HUDEP-2 (cell line): Measurements from ENCODE around the gene KIAA2012.
"Not testable (repeated sequence)": the region's sequence is repeated elsewhere in the genome, so short reads cannot be mapped to it uniquely, and the experiment has no call there.

Experiments
- DNase-seq, 76 experiments: peaks; one replicate each; lab custom pipeline; 2025; ENCODE audit not compliant: unreplicated experiment in 76 of 76; lab: John Stamatoyannopoulos, UW

The KIAA2012 gene

GRCh38 chr2:202113571-202114142, 40.6 kb downstream of the KIAA2012 start:
- no peak for DNase-seq

- DNase-seq, result no peak
Measured at GRCh38 chr2:202114291-202114690, 41.2 kb downstream of the KIAA2012 start.

DNA sequence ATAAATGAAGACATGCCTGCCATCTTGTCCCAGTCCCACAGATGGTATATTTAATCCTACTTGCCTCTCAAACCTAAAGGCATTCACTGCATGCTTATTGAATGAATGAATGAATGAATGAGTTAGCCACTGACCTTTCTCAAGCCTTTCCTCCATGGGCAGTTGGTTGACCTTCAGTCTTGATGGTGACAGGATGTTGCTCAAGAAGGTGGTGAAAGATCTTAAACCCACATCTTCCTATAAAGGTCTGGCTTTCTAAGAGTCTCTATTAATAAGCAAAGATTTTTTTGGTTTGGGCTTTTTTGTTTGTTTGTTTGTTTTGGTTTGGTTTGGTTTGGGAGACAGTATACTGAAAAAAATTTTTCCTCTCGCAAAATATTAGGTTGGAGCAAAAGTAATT, 41.7 kb downstream of the KIAA2012 start:
- DNase-seq, result no peak

DNA sequence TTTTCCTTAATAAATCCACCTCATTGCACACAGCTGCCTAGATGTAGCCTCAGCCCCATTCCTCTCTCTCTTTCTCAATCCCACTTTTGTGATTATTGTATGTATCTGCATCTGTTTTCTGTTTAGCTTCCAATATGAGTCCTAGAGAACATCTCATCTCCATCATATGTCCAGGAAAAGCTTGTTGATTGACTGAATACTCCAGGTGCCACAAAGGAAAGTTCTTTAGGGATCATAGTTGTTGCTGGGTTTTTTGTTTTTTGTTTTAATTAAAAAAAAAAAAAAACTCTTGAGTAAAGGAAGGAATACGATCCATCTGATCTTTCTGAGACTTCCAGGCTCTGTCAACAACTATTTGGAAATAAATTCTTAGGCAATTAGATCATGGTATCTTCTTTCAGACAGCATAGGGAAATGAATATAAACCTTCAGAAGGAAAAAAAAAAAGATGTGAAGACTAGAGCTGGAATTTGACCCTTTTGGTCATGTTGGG, 42.5 kb downstream of the KIAA2012 start:
- no peak for DNase-seq

GRCh38 chr2:202116691-202117090, 43.6 kb downstream of the KIAA2012 start:
- no peak for DNase-seq

DNA sequence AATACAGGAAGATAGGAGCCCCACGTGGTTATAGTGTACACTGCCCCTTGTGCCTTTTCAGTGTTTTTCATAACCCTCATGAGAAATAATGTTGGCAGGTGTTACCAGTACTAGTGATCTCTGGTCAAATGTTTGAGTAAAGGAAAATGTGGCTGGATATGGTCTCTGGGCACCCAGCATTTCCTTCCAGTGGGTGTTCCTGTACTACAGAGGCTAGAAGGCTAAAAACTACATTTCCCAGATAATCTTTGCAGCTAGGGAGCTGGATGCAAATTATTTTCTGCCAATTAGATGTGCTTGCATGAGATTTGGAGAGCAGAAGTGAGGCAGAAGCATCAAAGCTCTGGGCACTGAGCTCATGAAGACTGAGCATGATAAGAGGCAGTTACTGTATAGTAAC, 45.1 kb downstream of the KIAA2012 start:
- DNase-seq, result no peak

DNA sequence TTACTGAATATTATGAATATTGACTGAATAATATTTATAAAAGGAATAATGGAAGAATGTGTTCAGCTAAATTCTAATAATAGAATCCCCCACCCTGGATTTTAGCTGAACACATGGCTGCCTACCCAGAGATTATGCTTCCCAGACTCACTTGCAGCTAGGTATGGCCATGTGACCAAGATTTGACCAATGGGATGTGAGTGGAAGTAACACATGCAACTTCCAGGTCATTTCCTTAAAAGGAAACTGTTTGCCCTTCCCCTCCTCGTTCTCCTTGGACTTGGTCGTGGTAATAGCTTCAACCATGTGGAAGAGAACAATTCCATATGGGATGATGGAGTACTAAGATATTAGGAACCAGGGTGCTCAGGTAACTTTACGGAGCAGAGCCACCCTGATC, 47.8 kb downstream of the KIAA2012 start:
- no peak for DNase-seq

DNA sequence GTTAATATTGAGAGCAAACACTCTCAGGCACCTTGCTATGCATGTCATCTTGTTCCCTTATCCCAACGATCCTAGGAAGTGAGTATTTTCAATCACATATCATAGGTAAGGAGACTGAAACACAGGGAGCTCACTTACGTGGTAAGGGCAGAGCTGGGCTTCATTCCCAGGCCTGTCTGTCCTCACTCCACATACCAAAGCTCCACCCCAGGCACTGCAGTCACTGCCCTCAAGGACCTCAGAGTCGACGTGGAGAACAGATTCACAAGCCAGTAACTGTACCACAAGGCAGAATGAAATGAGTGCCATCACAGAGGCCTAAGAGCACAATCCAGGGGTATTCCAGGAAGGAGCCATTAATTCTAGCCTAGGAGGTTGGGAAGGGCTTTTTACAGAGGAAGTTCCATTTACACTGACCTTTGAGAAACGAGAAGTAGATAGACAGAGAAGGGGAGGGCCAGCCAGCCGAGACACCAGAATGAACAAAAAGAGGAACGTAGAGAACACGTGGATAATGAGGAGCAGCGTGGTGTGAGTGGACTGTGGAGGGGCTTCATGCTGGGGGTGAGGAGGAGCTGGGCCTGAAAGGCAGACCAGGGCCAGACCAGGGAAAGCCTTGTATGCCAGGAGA, 48.6 kb downstream of the KIAA2012 start:
- DNase-seq, result no peak

DNA sequence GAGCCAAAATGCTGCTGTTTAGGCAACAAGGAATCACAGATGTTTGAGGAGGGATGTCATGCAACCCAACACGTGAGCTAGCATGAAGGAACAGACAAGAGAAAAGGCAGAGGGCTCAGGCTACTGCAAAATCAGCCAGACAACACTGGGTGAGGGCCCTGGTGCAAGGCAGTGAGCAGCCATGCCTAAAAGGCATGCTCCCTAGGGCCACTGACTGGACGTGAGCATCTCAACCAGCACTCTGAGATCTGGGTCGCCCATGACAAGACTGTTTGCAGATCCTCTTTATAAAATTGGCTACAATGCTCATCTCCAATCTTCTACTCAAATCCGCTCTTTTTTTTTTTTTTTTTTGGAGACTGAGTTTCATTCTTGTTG, 49.1 kb downstream of the KIAA2012 start:
- DNase-seq, result no peak

DNA sequence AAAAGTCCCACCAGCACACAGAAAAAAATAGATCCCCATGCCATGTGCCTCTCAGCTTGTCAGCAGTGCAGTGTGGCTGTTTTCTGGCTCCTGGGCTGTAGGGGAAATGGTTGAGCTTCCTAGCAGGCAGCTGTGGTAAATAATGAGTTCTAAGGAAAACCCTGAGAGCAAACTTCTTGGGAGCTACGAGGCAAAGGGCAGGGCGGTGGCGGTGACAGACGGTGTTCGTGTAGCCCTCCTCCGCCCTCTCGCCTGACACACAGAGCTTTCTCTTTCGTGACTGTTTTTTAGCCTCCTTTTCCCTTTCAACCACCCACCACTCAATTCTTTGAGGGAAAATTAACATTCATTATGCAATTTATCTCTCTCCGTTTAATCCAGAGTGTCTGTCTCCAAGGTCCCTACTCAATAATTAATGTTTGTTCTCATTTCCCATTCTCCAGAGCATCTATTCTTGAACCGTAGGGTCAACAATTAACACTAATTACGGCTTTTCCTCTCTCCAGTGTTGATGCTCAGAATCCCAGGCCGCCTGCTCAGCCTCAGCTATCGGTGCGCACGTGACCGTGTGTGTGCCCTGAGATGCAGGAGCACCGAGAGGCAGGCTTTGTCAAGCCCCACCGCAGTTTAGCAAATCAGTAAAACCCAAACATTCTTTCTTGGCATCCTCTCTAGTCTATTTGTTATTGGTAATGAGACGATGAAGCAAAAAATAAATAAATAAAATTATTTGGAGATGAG, 50.1 kb downstream of the KIAA2012 start:
- no peak for DNase-seq

GRCh38 chr2:202124286-202124685, 51.2 kb downstream of the KIAA2012 start:
- DNase-seq, result no peak

GRCh38 chr2:202127687-202128331, 54.8 kb downstream of the KIAA2012 start:
- no peak for DNase-seq

DNA sequence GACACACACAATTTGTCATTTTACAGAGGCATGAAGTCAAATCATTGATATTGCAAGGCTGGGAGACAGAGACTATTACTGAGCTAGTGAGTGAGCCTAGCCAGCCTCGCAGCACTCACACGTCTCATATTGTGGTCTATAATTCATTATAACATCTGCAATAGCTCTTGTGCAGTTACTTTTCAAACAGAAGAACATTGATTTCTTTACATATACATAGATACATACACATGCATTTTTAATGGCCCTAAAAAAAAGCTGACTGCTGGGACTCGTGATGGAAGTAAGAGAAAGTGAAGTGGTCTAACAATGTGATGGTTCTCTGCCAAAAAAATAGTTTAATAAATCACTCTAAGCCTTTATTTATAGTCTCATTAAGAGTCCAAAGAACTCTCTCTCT, 56.8 kb downstream of the KIAA2012 start:
- DNase-seq, result no peak

GRCh38 chr2:202133200-202133908, 60.3 kb downstream of the KIAA2012 start:
- no peak for DNase-seq

DNA sequence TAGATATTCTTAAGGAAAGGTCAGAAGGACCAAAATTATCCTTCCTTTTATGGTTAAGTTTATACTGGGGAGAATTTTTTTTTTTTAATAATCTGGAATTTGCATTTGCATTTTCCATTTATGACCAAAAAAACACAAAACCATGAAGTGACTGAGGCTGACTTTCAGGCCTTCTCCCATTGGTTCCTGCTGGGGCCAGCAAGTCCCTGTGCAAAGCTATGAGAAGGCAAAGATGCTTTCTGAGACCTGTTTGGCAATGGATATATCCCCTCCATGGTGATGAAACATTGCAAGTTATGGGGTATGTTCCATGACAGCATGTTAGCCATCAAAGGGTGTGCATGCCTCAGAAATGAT, 60.8 kb downstream of the KIAA2012 start:
- no peak for DNase-seq

DNA sequence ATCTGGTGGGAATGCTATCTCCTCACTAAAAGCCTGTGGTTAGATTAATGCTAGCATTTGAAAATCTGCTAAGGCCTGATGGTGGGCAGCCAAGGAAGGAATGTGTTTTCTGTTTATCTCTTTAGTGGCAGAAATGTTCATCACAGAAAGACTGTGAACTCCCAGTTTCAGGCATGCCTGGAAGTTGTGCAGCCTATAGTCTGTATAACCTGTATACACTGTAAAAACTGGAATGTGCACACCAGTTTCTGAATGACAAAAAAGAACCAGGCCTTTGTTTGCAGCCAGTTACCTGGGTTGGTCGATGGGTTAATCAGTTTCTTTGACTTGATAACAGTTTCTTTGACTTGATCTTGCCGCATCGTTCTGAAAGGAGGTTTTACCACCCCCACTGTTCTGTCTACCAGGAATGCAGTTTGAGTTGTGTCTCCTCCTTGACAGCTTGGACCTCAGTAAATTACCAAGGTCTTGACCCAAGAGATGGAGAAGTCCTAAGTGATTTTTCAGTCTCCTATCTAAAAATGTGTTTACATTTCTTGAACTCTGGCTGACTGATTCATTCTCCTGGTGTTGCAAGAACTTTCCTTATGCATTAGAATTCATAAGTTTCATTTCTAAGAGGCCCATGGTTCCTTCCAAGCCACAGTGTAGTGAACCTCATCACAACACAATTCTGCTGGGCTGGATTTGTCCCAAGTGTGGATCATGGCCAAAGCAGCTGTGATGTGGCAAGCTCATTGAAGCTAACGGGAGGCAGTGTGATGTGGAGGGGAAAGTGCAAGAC, 62.2 kb downstream of the KIAA2012 start:
- DNase-seq, result no peak

GRCh38 chr2:202136039-202136438, 63.0 kb downstream of the KIAA2012 start:
- DNase-seq, result not testable (repeated sequence)

- no peak for DNase-seq
Measured at GRCh38 chr2:202136526-202136925, 63.5 kb downstream of the KIAA2012 start.

DNA sequence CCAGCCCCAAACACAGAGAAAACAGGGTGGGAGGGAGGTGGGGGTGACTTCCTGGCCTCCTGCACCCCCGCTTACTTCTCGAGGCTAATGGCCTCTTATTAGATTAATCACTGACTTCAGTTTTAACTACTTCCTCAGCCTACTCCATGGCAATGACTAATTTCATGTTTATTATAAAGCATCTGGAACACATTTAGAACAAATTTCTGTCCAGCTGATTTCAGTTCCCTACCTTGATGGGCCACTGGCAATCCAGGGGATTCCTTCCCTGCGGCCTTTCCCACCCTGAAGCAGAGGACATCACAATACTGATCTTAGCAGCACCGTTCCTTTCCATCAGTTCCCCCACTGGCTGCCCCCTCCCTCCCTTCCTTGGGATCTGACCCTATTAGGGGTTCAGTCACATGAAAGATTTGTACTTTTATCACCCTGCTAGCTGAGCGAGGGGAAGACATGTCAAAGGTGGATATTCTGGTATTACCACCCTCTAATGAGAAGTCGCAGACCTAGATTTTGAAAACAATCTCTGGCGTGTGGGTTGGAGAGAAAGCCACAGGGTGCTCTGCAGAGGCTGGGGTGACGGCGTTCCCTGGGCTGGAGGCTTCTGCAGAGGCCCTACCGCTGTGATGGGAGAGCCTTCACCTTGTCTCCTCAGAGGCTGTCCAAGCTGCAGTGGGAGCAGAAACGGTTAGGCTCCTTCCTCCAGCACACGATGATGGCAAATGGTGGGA, 67.6 kb downstream of the KIAA2012 start:
- no peak for DNase-seq
